BJ (cell line): ENCODE data around the gene RASGRF1. TPM values are rescaled to one million over a fixed set of nuclear protein-coding genes. Genes with fewer than 3 reads are reported as not detected.
"Not testable (repeated sequence)": the region's sequence is repeated elsewhere in the genome, so short reads cannot be mapped to it uniquely, and the experiment has no call there.

ENCODE experiments used
- CTCF ChIA-PET: fragments of 350-600 bp; formaldehyde crosslinking; extraction: SDS; loops from one replicate; lab custom pipeline; 2021; ENCODE audit warnings: antibody characterized with exemption, inconsistent platforms; lab: Yijun Ruan, JAX
- POLR2A ChIA-PET: fragments of 300-600 bp; sonication (Branson Sonifier 250); formaldehyde crosslinking; extraction: SDS; loops from one replicate; lab custom pipeline; 2021; ENCODE audit warnings: antibody characterized with exemption; lab: Charles Lee
- DNase-seq: peaks from one replicate; pipeline ENCODE4 v3.0.0-alpha.2; 2011; ENCODE audit warnings: low read depth
- H3K27me3 ChIP-seq: 2 replicates; pipeline ENCODE4 v1.6.0; 2011; ENCODE audit warnings: low read length; ENCODE audit not compliant: control insufficient read depth, insufficient read depth
- H3K36me3 ChIP-seq: 2 replicates; pipeline ENCODE4 v1.5.1; 2011; ENCODE audit warnings: low read length; ENCODE audit not compliant: control insufficient read depth, insufficient read depth
- H3K4me3 ChIP-seq: 2 replicates; pipeline ENCODE4 v1.5.1; 2011; ENCODE audit warnings: low read depth, mild to moderate bottlenecking, control low read depth, low read length
- polyA plus RNA-seq: library from polyadenylated mRNA; depleted of rRNA; stranded (reverse); fragments of >200 nt; gene quantifications from 2 replicates; pipeline ENCODE4 v1.2.3, GENCODE V29; 2011
- TF ChIP-seq, protein P1 (sequence below): IDR thresholded peaks from 2 replicates; pipeline ENCODE4 v1.5.1; 2011; ENCODE audit warnings: low read depth, mild to moderate bottlenecking, control low read depth, inconsistent platforms, low read length, moderate library complexity; ENCODE audit not compliant: insufficient read depth

RASGRF1 gene
- polyA plus RNA-seq, 1 experiment, result 0.31 TPM

DNA sequence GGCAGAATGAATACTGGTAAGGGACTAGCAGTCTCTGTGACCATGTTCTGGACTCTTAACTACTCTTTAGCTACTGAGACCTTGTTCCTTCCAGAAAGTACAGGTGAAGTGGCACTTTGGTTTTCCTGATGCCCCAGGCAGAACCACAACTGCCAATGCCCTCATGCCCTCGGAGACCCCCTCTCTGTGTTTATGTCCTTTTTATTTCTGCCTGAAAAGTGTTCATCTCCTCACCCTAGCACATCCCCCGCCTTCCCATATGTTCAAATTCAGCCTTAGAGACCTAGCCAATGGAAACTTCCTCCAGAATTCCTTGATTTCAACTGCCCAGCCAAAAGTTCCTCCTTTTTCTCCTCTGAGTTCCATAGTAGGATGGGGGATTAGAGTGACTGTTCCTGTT lies 23.3 kb upstream of the RASGRF1 start:
- Histone ChIP-seq H3K27me3 (no peaks in the 10 kb centered on the region; the same call in 1 of the 2 replicates), H3K36me3 (no peaks in the 10 kb centered on the region), H3K4me3 (no peak overlapping the region)
- ChIA-PET CTCF (no interaction called here), POLR2A (no interaction called here)
- TF ChIP-seq, protein P1, sequence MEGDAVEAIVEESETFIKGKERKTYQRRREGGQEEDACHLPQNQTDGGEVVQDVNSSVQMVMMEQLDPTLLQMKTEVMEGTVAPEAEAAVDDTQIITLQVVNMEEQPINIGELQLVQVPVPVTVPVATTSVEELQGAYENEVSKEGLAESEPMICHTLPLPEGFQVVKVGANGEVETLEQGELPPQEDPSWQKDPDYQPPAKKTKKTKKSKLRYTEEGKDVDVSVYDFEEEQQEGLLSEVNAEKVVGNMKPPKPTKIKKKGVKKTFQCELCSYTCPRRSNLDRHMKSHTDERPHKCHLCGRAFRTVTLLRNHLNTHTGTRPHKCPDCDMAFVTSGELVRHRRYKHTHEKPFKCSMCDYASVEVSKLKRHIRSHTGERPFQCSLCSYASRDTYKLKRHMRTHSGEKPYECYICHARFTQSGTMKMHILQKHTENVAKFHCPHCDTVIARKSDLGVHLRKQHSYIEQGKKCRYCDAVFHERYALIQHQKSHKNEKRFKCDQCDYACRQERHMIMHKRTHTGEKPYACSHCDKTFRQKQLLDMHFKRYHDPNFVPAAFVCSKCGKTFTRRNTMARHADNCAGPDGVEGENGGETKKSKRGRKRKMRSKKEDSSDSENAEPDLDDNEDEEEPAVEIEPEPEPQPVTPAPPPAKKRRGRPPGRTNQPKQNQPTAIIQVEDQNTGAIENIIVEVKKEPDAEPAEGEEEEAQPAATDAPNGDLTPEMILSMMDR, result no peak
- DNase-seq, result no peak

DNA sequence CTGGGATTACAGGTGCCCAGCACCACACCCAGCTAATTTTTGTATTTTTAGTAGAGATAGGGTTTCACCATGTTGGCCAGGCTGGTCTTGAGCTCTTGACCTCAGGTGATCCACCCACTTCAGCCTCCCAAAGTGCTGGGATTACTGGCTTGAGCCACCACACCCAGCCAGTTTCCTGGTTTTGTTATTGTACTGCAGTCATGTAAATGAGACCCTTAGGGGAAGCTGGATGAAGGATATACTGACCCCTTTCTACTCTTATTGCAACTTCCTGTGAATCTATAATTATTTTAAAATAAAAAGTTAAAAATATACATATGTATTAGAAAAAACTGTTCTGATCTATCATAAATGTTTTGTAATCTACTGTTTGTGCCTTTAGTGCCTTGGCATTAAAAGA lies 20.8 kb upstream of the RASGRF1 start:
- H3K36me3 ChIP-seq, H3K4me3 ChIP-seq, CTCF ChIA-PET, DNase-seq, POLR2A ChIA-PET, H3K27me3 ChIP-seq: not testable (repeated sequence)

DNA sequence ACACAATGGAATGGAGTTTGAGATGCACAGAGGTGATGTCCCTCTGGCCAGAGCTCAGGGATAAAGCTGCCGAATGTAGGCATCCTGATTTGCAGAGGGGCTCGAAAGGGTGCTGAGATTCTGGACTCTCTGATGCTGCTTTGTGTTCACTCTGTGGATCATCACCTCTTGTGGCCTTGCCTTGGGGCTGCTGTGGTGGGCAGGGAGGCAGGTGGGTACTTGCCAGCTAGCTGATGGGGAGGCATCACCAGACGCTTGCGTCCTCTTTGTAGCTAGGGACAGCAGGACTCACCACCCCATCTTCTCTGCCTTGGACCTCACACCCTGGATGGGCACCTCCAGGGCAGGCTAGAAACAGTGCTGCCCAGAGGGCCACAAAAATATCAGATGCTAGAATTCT lies 14.6 kb upstream of the RASGRF1 start:
- CTCF ChIA-PET, result no interaction called here
- POLR2A ChIA-PET, result no interaction called here
- TF ChIP-seq, protein P1, result no peak
- H3K4me3 ChIP-seq, result no peak overlapping the region
- no peaks in the 10 kb centered on the region for H3K36me3 ChIP-seq
- DNase-seq, result no peak
- no peaks in the 10 kb centered on the region; the same call in none of the 2 replicates for H3K27me3 ChIP-seq

DNA sequence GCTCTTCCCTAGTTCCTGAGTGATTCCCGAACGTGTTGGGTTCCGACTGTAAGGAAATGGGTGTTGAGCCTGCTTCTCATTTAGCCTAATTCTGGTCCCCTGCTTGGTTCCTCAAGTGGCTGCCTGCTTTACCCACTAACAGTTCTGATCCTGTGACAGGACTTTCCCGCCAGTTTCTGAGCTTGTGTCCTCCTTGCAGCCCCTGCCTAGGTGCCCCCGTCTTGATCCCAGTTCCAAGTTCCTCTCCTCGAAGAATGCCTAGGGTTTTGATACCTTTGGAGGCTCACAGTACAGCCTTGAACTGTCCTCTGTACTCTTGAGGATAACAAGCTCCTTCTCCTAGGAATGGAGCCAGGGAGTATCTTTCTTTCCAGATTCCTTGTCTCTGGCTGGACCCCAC lies 12.0 kb upstream of the RASGRF1 start:
- POLR2A ChIA-PET, result no interaction called here
- CTCF ChIA-PET, result interaction anchor here (1.3 kb wide), 1 partner anchor 81 kb away, joined by 3 read pairs; no protein-coding TSS in a partner anchor
- Histone ChIP-seq H3K27me3 (no peaks in the 10 kb centered on the region; the same call in none of the 2 replicates), H3K4me3 (no peak overlapping the region), H3K36me3 (no peaks in the 10 kb centered on the region)
- TF ChIP-seq, protein P1, result no peak
- DNase-seq, result no peak

DNA sequence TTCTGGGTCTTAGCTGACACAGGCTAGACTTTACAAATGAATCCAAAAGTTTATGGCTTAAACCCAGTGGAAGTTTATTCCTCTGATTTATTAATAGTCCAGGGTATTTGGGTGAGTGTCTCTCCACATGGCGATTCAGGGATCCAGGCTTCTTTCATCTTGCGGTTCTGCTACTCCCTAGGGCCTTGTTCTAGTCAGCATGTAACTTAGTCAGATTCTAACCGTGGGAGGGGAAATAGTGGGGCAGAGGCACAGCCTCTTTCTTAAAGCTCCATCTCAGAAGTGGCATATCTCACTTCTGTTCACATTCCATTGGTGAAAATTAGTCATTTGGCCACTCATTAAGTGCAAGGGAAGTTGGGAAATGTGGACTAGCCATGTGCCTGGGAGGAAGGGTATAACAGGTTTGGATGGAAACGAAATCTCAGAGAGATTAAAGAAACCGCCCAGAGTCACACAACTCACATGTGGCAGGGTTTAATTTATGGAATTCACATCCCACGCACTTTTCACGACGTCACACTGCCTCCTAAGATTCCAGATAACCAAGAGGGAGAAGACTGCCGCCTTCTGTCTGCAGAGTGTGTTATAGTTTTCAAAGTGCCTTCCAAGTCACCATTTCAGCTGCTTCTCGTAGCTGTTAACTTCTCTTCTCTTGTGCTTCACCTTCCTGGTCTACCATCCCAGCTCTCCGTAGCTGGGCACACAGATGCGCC lies 11.4 kb upstream of the RASGRF1 start:
- no peak for DNase-seq
- ChIA-PET CTCF (interaction anchor here (1.3 kb wide), 1 partner anchor 81 kb away, joined by 3 read pairs; no protein-coding TSS in a partner anchor), POLR2A (no interaction called here)

More for the DNA sequence above, 11.4 kb upstream of the RASGRF1 start:
- TF ChIP-seq, protein P1, result no peak
- H3K27me3 ChIP-seq, result no peaks in the 10 kb centered on the region; the same call in none of the 2 replicates
- no peak overlapping the region for H3K4me3 ChIP-seq
- no peaks in the 10 kb centered on the region for H3K36me3 ChIP-seq
